HCT116 (cell line): ENCODE results near the gene CYP21A2. TPM values are rescaled to one million over a fixed set of nuclear protein-coding genes. Genes with fewer than 3 reads are reported as not detected.
"Not testable (repeated sequence)": the region's sequence is repeated elsewhere in the genome, so short reads cannot be mapped to it uniquely, and the experiment has no call there.

Source experiments
- ATAC-seq: fragments of 200-7000 bp; cut with Tn5 transposase; 2 replicates; pipeline ENCODE4 v1.9.1; 2020; ENCODE audit warnings: mild to moderate bottlenecking, moderate library complexity
- BruUV-seq: library from RNA; stranded (reverse); fragments of 400-500 nt; replicated peaks from 2 replicates; lab custom pipeline; 2021; lab: Mats Ljungman, UMichigan
- CTCF ChIA-PET: fragments of 300-600 bp; sonication (Branson Sonifier 250); formaldehyde crosslinking; loops from one replicate; lab custom pipeline; 2021; ENCODE audit warnings: antibody characterized with exemption; lab: Charles Lee
- POLR2A ChIA-PET: fragments of 300-600, 350-600 bp; sonication (Branson Sonifier 250); formaldehyde crosslinking; loops from one replicate; lab custom pipeline; 2021; ENCODE audit warnings: antibody characterized with exemption; lab: Charles Lee
- RAD21 ChIA-PET, 2 experiments: fragments of 300-600 bp; sonication (Branson Sonifier 250); formaldehyde crosslinking; loops; one replicate each; lab custom pipeline; 2023; ENCODE audit warnings: low total read pairs in 2 of 2; ENCODE audit not compliant: uncharacterized antibody in 2 of 2, unreplicated experiment in 2 of 2, low non-redundant PET in 1 of 2; lab: Charles Lee
- DNase-seq: peaks from one replicate; pipeline ENCODE4 v3.0.0-alpha.2; 2010; ENCODE audit warnings: low read depth, low spot score
- H2AFZ ChIP-seq: fragments of 200-600 bp; shearing (Covaris generic), sonication (generic); 2 replicates; pipeline ENCODE4 v1.6.1; 2017; ENCODE audit warnings: low read depth, mixed run types, mixed read lengths, antibody characterized with exemption, low read length; ENCODE audit not compliant: poor library complexity, severe bottlenecking
- H3K27ac ChIP-seq: 2 replicates; pipeline ENCODE4 v1.5.1; 2012; ENCODE audit warnings: low read depth, low read length
- H3K27me3 ChIP-seq: fragments of 200-600 bp; sonication (generic); 2 replicates; pipeline ENCODE4 v1.6.1; 2016; ENCODE audit warnings: mixed run types, low read length, mixed read lengths; ENCODE audit not compliant: insufficient read depth
- H3K36me3 ChIP-seq, 2 experiments: fragments of 200-500 bp in 1 of 2; fragments of 200-600 bp in 1 of 2; sonication (Bioruptor generic) in 1 of 2; sonication (generic) in 1 of 2; 2 replicates each; pipeline versions ENCODE4 v1.5.1 to v1.6.1; 2014 to 2016; ENCODE audit warnings: low read length in 2 of 2, inconsistent platforms in 1 of 2, mixed read lengths in 1 of 2, mixed run types in 1 of 2; ENCODE audit not compliant: insufficient read depth in 2 of 2, control insufficient read depth in 1 of 2
- H3K4me1 ChIP-seq, 2 experiments: fragments of 200-600 bp in 1 of 2; sonication (generic) in 1 of 2; 2 replicates each; pipeline versions ENCODE4 v1.5.1 to v1.6.1; 2012 to 2017; ENCODE audit warnings: low read length in 2 of 2, inconsistent platforms in 1 of 2, mild to moderate bottlenecking in 1 of 2, mixed read lengths in 1 of 2, mixed run types in 1 of 2, moderate library complexity in 1 of 2; ENCODE audit not compliant: insufficient read depth in 2 of 2, control insufficient read depth in 1 of 2
- H3K4me2 ChIP-seq: fragments of 200-600 bp; sonication (generic); 2 replicates; pipeline ENCODE4 v1.6.1; 2017; ENCODE audit warnings: mixed run types, low read length, mixed read lengths
- H3K4me3 ChIP-seq, 2 experiments: fragments of 200-600 bp in 1 of 2; sonication (generic) in 1 of 2; replicated peaks in 1 of 2; 2 replicates each; pipeline ENCODE4 v1.5.1; 2011 to 2016; ENCODE audit warnings: low read length in 2 of 2, control low read depth in 1 of 2, low read depth in 1 of 2, mild to moderate bottlenecking in 1 of 2, mixed read lengths in 1 of 2, mixed run types in 1 of 2
- H3K79me2 ChIP-seq: fragments of 200-600 bp; sonication (generic); 2 replicates; pipeline ENCODE4 v1.6.1; 2017; ENCODE audit warnings: mild to moderate bottlenecking, mixed run types, low read length, moderate library complexity, mixed read lengths; ENCODE audit not compliant: insufficient read depth
- H3K9ac ChIP-seq: fragments of 200-600 bp; sonication (generic); 2 replicates; pipeline ENCODE4 v1.6.1; 2016; ENCODE audit warnings: low read length, mixed read lengths
- H3K9me2 ChIP-seq: fragments of 200-600 bp; sonication (generic), shearing (Covaris generic); 2 replicates; pipeline ENCODE4 v1.6.1; 2017; ENCODE audit warnings: mixed run types, mild to moderate bottlenecking, moderate library complexity; ENCODE audit not compliant: insufficient read depth
- H3K9me3 ChIP-seq, 2 experiments: fragments of 200-500 bp in 1 of 2; fragments of 200-600 bp in 1 of 2; sonication (Bioruptor generic) in 1 of 2; sonication (generic) in 1 of 2; 2 replicates each; pipeline ENCODE4 v1.6.1; 2014 to 2017; ENCODE audit warnings: low read length in 2 of 2, mixed read lengths in 2 of 2, inconsistent platforms in 1 of 2, low read depth in 1 of 2, mild to moderate bottlenecking in 1 of 2, mixed run types in 1 of 2, moderate library complexity in 1 of 2; ENCODE audit not compliant: control insufficient read depth in 1 of 2, insufficient read depth in 1 of 2
- H4K20me1 ChIP-seq: fragments of 200-600 bp; sonication (generic), shearing (Covaris generic); 2 replicates; pipeline ENCODE4 v1.6.1; 2017; ENCODE audit warnings: mixed run types, mild to moderate bottlenecking, moderate library complexity; ENCODE audit not compliant: insufficient read depth
- intact Hi-C: fragments of 100-400 bp; cut with micrococcal nuclease; formaldehyde crosslinking; loops from 2 replicates; pipeline ENCODE4 v1.10.0; 2022
- total RNA-seq: library from RNA; stranded (reverse); gene quantifications from one replicate; pipeline ENCODE4 v1.2.1, GENCODE V29; 2021; ENCODE audit not compliant: unreplicated experiment

CYP21A2 gene
- total RNA-seq, 1 experiment from 2014 or later: 1.4 TPM

DNA sequence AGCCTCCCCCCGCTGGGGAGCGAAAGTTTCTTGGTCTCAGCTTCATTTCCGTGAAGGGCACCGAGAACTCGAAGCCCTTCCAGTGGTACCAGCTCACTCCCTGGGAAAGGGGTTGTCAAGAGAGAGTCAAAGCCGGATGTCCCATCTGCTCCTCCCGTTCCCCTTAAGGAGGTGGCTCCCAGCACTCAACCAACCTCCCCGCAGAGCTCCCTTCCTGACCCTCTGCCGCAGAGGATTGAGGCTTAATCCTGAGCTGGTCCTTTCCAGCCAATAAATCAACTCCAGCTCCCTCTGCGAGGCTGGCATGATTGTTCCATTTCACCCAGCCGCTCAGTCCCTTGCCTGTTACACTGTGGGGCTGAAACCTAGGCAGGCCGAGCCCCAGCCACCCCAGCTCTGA lies 29.6 kb upstream of the CYP21A2 start:
- H3K4me2 ChIP-seq, H3K9me3 ChIP-seq, H3K79me2 ChIP-seq, BruUV-seq, CTCF ChIA-PET, H3K36me3 ChIP-seq, H3K4me3 ChIP-seq, H3K9me2 ChIP-seq, ATAC-seq, H3K4me1 ChIP-seq, intact Hi-C loops, H3K9ac ChIP-seq, H3K27me3 ChIP-seq, H3K27ac ChIP-seq, DNase-seq, RAD21 ChIA-PET, H4K20me1 ChIP-seq, POLR2A ChIA-PET, H2AFZ ChIP-seq: not testable (repeated sequence)

DNA sequence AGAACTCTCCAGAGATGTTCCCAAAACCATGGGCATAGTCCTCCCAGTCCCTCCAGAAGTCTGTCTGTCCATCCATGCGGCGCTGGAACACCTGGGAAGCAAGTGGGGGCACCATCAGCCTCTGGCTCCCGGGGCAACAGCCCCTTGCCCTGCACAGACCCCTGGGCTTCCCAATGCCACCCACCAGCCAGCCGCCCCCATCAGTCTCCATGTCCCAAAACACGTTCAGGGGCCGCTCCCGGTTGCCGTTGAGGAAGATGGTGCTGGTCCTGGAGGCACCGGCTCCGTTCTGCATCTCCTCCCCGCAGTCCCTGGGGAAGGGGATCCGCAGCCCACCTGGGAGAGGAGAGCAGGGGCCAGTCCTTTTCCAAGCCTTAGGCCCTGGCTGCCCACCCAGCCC lies 28.7 kb upstream of the CYP21A2 start:
- intact Hi-C loops, H3K79me2 ChIP-seq, POLR2A ChIA-PET, H3K9me3 ChIP-seq, CTCF ChIA-PET, RAD21 ChIA-PET, H4K20me1 ChIP-seq, H3K9ac ChIP-seq, BruUV-seq, H3K27me3 ChIP-seq, H3K27ac ChIP-seq, DNase-seq, H3K4me1 ChIP-seq, H3K36me3 ChIP-seq, H3K4me3 ChIP-seq, H3K9me2 ChIP-seq, H2AFZ ChIP-seq, H3K4me2 ChIP-seq, ATAC-seq: not testable (repeated sequence)

DNA sequence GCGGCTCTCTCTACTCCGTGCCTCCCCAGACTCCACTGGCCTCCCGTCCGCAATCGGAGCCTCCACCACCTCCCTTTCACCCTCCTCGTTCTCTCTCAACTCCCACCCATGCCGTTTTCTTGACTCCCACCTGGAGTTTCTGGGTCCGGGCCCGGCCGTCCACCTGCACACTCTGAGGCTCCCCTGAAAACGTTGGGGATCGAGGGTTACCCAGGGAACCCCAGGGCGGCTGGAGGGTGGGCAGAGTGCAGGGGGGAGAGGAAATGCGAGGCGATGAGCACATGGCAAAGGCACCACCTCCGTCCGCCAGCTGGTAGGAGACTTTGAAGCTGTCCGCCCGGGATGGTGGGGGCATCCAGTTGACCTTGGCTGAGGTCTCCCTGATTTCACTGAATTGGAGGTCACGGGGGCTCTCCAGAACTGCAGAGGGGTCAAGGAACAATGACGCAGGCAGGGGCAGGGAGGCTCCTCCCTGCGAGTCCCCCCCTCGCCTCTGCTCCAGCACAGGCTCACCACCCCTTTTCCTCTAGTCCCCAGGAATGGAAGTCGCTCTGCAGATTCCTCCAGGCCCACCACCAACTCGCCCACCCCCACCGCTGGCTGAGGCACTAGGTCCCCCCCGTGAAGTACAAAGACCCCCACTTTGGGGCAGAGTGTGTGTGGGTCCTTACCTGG lies 27.2 kb upstream of the CYP21A2 start:
- H3K4me3 ChIP-seq, H3K9me2 ChIP-seq, RAD21 ChIA-PET, H3K4me1 ChIP-seq, H4K20me1 ChIP-seq, H2AFZ ChIP-seq, H3K9ac ChIP-seq, BruUV-seq, POLR2A ChIA-PET, DNase-seq, intact Hi-C loops, H3K27ac ChIP-seq, H3K36me3 ChIP-seq, H3K9me3 ChIP-seq, H3K27me3 ChIP-seq, H3K79me2 ChIP-seq, H3K4me2 ChIP-seq, CTCF ChIA-PET, ATAC-seq: not testable (repeated sequence)

DNA sequence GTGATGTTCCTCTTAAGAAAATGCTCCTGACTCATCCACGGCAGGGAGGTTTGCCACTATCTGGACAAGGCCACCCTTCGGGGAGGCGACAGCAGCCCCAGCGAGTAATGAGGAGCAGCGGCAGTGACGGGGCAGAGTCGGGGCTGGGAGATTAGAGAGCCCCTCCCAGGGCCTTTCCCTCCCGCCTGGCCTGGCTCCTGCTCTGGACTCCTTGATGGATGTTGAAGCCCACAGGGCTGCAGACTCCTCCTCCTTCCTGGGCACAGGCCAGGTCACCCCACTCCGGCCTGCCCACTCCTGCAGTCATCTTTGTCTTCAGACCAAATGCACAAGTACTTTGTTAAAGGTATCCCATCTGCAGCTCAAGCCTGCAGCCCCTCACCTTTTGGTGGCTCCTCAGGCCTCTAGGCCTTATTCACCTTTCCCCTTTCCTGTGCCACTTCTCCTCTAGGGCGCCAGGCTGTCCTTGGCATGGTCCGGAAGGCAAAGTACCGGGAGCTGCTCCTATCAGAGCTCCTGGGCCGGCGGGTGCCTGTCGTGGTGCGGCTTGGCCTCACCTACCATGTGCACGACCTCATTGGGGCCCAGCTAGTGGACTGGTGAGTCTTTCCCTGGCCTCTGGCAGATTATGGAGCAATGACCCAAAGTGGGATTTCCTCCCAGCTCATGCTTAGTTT lies 25.1 kb upstream of the CYP21A2 start:
- POLR2A ChIA-PET: not testable (repeated sequence)

More for the DNA sequence above, 25.1 kb upstream of the CYP21A2 start:
- intact Hi-C loops, H3K4me3 ChIP-seq, H3K9me2 ChIP-seq, H3K27ac ChIP-seq, H2AFZ ChIP-seq, H3K36me3 ChIP-seq, DNase-seq, H3K27me3 ChIP-seq, RAD21 ChIA-PET, CTCF ChIA-PET, BruUV-seq, H3K9me3 ChIP-seq, ATAC-seq, H3K9ac ChIP-seq, H3K79me2 ChIP-seq, H3K4me1 ChIP-seq, H3K4me2 ChIP-seq, H4K20me1 ChIP-seq: not testable (repeated sequence)
